ENCODE measurements around the gene TPM1.

TPM1 gene

GRCh38 chr15:63035253-63035652, 7.3 kb upstream of the TPM1 start:
- Histone ChIP-seq H3K79me2 (ENCODE audit: control insufficient read depth, insufficient read depth, low read length) (no peaks in the 10 kb centered on the region), H2AK5ac (ENCODE audit: low read length) (no peak overlapping the region), H3K4me1 (ENCODE audit: control insufficient read depth, low read depth, low read length) (peaks cover 2% of the 10 kb centered on the region), H3K23ac (ENCODE audit: low read length) (no peak overlapping the region), H3K27me3 (ENCODE audit: insufficient read depth, low read length, poor library complexity) (no peaks in the 10 kb centered on the region), H3K4ac (ENCODE audit: low read depth, low read length) (no peak overlapping the region), H3K18ac (ENCODE audit: low read length) (no peak overlapping the region), H3K9ac (ENCODE audit: low read length) (no peak overlapping the region), H3K4me2 (ENCODE audit: low read length) (no peak overlapping the region), H3K4me3 (ENCODE audit: low read length) (no peak overlapping the region), H3K27ac (ENCODE audit: low read depth, low read length) (no peak overlapping the region), H2BK5ac (ENCODE audit: low read length) (no peak overlapping the region), H4K8ac (ENCODE audit: low read depth, low read length) (no peak overlapping the region), H4K5ac (ENCODE audit: low read length) (no peak overlapping the region), H3K56ac (ENCODE audit: low read length) (no peak overlapping the region), H2BK120ac (ENCODE audit: low read depth, low read length) (no peak overlapping the region), H3K79me1 (ENCODE audit: low read length) (no peaks in the 10 kb centered on the region), H3K36me3 (ENCODE audit: control insufficient read depth, insufficient read depth, low read length) (no peaks in the 10 kb centered on the region), H2BK15ac (replicated peaks; ENCODE audit: low read depth) (no peak overlapping the region)
- no peak for DNase-seq
- no CpG with 5 or more reads among the region's 4 CpGs for WGBS (ENCODE audit: extremely low coverage, insufficient coverage, low lambda C conversion rate)

DNA sequence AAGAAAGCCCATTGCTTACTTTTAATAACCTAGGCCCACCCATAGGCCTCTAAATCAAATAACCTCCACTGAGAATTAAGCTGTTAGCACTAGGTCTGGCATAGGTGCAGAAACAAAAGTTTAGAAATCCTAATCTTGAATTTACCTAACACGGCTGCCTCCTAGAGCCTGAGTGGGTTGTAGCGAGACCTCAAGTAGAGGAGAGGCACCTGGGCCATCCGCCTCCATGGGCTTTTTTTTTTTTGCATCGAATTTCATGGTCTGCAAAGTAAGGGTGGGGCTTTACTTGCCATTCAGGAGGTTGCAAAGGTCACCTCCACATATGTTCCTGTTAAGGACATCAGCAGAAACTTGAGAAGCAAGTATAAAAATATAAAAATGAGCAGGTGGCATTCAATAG, 6.6 kb upstream of the TPM1 start:
- Histone ChIP-seq H3K27ac (ENCODE audit: low read depth, low read length) (no peak overlapping the region), H3K4me2 (ENCODE audit: low read length) (no peak overlapping the region), H3K27me3 (ENCODE audit: insufficient read depth, low read length, poor library complexity) (no peaks in the 10 kb centered on the region), H3K23ac (ENCODE audit: low read length) (no peak overlapping the region), H3K56ac (ENCODE audit: low read length) (no peak overlapping the region), H3K4me3 (ENCODE audit: low read length) (no peak overlapping the region), H4K5ac (ENCODE audit: low read length) (no peak overlapping the region), H3K18ac (ENCODE audit: low read length) (no peak overlapping the region), H3K4me1 (ENCODE audit: control insufficient read depth, low read depth, low read length) (peaks cover 2% of the 10 kb centered on the region), H3K4ac (ENCODE audit: low read depth, low read length) (no peak overlapping the region), H3K79me2 (ENCODE audit: control insufficient read depth, insufficient read depth, low read length) (no peaks in the 10 kb centered on the region), H4K8ac (ENCODE audit: low read depth, low read length) (no peak overlapping the region), H2BK15ac (replicated peaks; ENCODE audit: low read depth) (no peak overlapping the region), H3K36me3 (ENCODE audit: control insufficient read depth, insufficient read depth, low read length) (no peaks in the 10 kb centered on the region), H2AK5ac (ENCODE audit: low read length) (no peak overlapping the region), H2BK5ac (ENCODE audit: low read length) (no peak overlapping the region), H3K79me1 (ENCODE audit: low read length) (no peaks in the 10 kb centered on the region), H2BK120ac (ENCODE audit: low read depth, low read length) (no peak overlapping the region), H3K9ac (ENCODE audit: low read length) (no peak overlapping the region)
- no peak for DNase-seq
- WGBS (ENCODE audit: extremely low coverage, insufficient coverage, low lambda C conversion rate): no CpG with 5 or more reads among the region's 4 CpGs

DNA sequence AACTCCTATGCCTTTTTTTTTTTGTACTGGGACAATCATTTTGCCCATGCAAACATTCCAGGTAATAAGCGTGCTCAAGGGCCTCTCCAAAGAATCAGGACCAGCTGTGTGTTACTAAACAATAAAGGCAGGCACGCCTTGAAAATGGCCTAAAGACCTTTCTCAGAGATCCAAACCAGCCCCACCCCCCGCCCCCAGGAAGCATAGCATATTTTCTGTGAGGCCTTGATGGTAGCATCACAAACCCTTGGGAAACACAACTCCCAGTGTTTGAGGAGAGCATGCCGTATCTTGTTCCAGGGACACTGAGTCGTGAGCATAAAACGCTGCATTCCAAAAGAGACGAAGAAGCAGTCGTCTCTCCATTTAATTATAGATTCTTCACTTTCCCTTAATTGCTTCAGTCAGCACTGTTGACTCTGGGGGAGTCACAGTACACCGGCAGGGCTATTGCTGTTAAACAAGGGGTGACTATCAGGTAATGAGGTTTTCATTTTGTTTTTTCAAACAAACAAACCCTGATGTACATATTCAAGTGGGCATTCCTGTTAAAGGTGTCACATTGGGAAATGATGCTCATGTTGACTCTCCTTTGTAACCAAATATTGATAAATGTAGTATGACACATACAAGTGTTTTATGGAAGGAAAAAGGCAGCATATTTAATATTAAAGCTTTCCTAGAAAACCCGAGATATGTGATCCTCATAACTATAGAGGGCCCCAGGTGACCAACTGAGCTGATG, 4.4 kb upstream of the TPM1 start:
- H3K4me3 ChIP-seq (ENCODE audit: low read length): no peak overlapping the region
- H3K4ac ChIP-seq (ENCODE audit: low read depth, low read length): no peak overlapping the region
- DNase-seq: no peak
- H2BK15ac ChIP-seq (replicated peaks; ENCODE audit: low read depth): no peak overlapping the region
- H2AK5ac ChIP-seq (ENCODE audit: low read length): no peak overlapping the region
- no peak overlapping the region for H3K56ac ChIP-seq (ENCODE audit: low read length)
- no peak overlapping the region for H4K8ac ChIP-seq (ENCODE audit: low read depth, low read length)
- H2BK5ac ChIP-seq (ENCODE audit: low read length): no peak overlapping the region
- H3K27me3 ChIP-seq (ENCODE audit: insufficient read depth, low read length, poor library complexity): no peaks in the 10 kb centered on the region
- no peak overlapping the region for H3K23ac ChIP-seq (ENCODE audit: low read length)
- H4K5ac ChIP-seq (ENCODE audit: low read length): no peak overlapping the region
- peaks cover 5% of the 10 kb centered on the region for H3K79me2 ChIP-seq (ENCODE audit: control insufficient read depth, insufficient read depth, low read length)
- peaks cover 2% of the 10 kb centered on the region for H3K79me1 ChIP-seq (ENCODE audit: low read length)
- H3K27ac ChIP-seq (ENCODE audit: low read depth, low read length): no peak overlapping the region
- no peak overlapping the region for H3K4me2 ChIP-seq (ENCODE audit: low read length)
- H3K36me3 ChIP-seq (ENCODE audit: control insufficient read depth, insufficient read depth, low read length): no peaks in the 10 kb centered on the region
- no peak overlapping the region for H3K9ac ChIP-seq (ENCODE audit: low read length)
- H3K18ac ChIP-seq (ENCODE audit: low read length): no peak overlapping the region
- no peak overlapping the region for H2BK120ac ChIP-seq (ENCODE audit: low read depth, low read length)
- peaks cover 4% of the 10 kb centered on the region for H3K4me1 ChIP-seq (ENCODE audit: control insufficient read depth, low read depth, low read length)
- no CpG with 5 or more reads among the region's 10 CpGs for WGBS (ENCODE audit: extremely low coverage, insufficient coverage, low lambda C conversion rate)

DNA sequence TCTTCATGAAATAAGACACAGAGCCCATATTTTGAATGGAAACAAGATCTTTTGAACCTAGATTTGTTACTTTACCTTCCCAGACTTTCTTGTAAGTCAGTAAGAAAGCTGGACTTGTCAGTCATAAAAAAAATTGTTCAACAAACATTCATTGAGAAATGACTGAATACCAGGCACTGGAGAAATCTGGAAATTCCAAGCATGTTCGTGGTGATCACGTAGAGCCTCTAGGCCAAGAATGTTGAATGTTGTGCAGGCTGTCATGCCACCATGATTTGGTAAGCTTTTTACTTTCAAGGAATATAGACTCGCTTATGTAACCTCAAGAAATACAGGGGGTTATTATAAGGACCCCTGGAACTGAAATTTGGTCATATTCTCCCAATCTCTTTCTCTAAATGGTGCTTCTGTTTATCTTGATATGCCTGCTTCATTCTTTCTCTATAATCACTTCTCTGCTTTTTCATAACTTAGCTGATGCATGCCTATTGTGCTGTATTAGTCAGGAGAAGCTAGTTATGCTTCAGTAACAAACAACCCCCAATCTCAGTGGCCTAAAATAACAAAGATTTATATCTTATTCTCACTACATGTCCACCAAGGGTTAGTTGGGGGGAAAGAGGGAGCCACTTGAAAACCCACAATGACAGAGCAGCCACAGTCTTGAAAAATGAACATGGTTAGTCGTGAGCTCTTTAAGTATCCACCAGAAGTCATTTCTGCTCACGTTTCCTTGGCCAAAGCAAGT, 3.4 kb upstream of the TPM1 start:
- H3K4me3 ChIP-seq (ENCODE audit: low read length): no peak overlapping the region
- no peak overlapping the region for H3K23ac ChIP-seq (ENCODE audit: low read length)
- H3K4ac ChIP-seq (ENCODE audit: low read depth, low read length): no peak overlapping the region
- no peaks in the 10 kb centered on the region for H3K36me3 ChIP-seq (ENCODE audit: control insufficient read depth, insufficient read depth, low read length)
- H3K56ac ChIP-seq (ENCODE audit: low read length): no peak overlapping the region
- H3K18ac ChIP-seq (ENCODE audit: low read length): no peak overlapping the region
- H3K27me3 ChIP-seq (ENCODE audit: insufficient read depth, low read length, poor library complexity): no peaks in the 10 kb centered on the region
- no peak overlapping the region for H2BK5ac ChIP-seq (ENCODE audit: low read length)
- H2AK5ac ChIP-seq (ENCODE audit: low read length): no peak overlapping the region
- no peak overlapping the region for H2BK15ac ChIP-seq (replicated peaks; ENCODE audit: low read depth)
- H3K9ac ChIP-seq (ENCODE audit: low read length): no peak overlapping the region
- H2BK120ac ChIP-seq (ENCODE audit: low read depth, low read length): no peak overlapping the region
- no peak for DNase-seq
- no peak overlapping the region for H4K5ac ChIP-seq (ENCODE audit: low read length)
- H3K4me2 ChIP-seq (ENCODE audit: low read length): no peak overlapping the region
- no CpG with 5 or more reads among the region's 5 CpGs for WGBS (ENCODE audit: extremely low coverage, insufficient coverage, low lambda C conversion rate)
- H4K8ac ChIP-seq (ENCODE audit: low read depth, low read length): no peak overlapping the region
- peaks cover 5% of the 10 kb centered on the region for H3K4me1 ChIP-seq (ENCODE audit: control insufficient read depth, low read depth, low read length)
- H3K79me1 ChIP-seq (ENCODE audit: low read length): peaks cover 6% of the 10 kb centered on the region
- peaks cover 15% of the 10 kb centered on the region for H3K79me2 ChIP-seq (ENCODE audit: control insufficient read depth, insufficient read depth, low read length)
- no peak overlapping the region for H3K27ac ChIP-seq (ENCODE audit: low read depth, low read length)

- no CpG with 5 or more reads among the region's 4 CpGs for WGBS (ENCODE audit: extremely low coverage, insufficient coverage, low lambda C conversion rate)
Observed at GRCh38 chr15:63039811-63040210, 2.7 kb upstream of the TPM1 start.

More at GRCh38 chr15:63039811-63040210, 2.7 kb upstream of the TPM1 start:
- no peak overlapping the region for H3K27ac ChIP-seq (ENCODE audit: low read depth, low read length)
- no peak overlapping the region for H3K18ac ChIP-seq (ENCODE audit: low read length)
- H2BK15ac ChIP-seq (replicated peaks; ENCODE audit: low read depth): no peak overlapping the region
- H2BK120ac ChIP-seq (ENCODE audit: low read depth, low read length): no peak overlapping the region
- no peak overlapping the region for H3K4me3 ChIP-seq (ENCODE audit: low read length)
- H3K79me2 ChIP-seq (ENCODE audit: control insufficient read depth, insufficient read depth, low read length): peaks cover 20% of the 10 kb centered on the region
- H3K56ac ChIP-seq (ENCODE audit: low read length): no peak overlapping the region
- H4K8ac ChIP-seq (ENCODE audit: low read depth, low read length): no peak overlapping the region
- no peak overlapping the region for H3K4me2 ChIP-seq (ENCODE audit: low read length)
- H3K4ac ChIP-seq (ENCODE audit: low read depth, low read length): no peak overlapping the region
- H3K9ac ChIP-seq (ENCODE audit: low read length): no peak overlapping the region
- no peak overlapping the region for H2AK5ac ChIP-seq (ENCODE audit: low read length)
- no peak overlapping the region for H4K5ac ChIP-seq (ENCODE audit: low read length)
- H3K36me3 ChIP-seq (ENCODE audit: control insufficient read depth, insufficient read depth, low read length): no peaks in the 10 kb centered on the region
- H3K23ac ChIP-seq (ENCODE audit: low read length): no peak overlapping the region
- DNase-seq: no peak
- no peak overlapping the region for H2BK5ac ChIP-seq (ENCODE audit: low read length)
- H3K79me1 ChIP-seq (ENCODE audit: low read length): peaks cover 9% of the 10 kb centered on the region
- H3K4me1 ChIP-seq (ENCODE audit: control insufficient read depth, low read depth, low read length): peaks cover 11% of the 10 kb centered on the region
- no peaks in the 10 kb centered on the region for H3K27me3 ChIP-seq (ENCODE audit: insufficient read depth, low read length, poor library complexity)

All from mesendoderm (in vitro differentiated cells).